Neural cell (in vitro differentiated cells): ENCODE data around the gene SLC2A13. TPM values are rescaled to one million over a fixed set of nuclear protein-coding genes. Genes with fewer than 3 reads are reported as not detected.

Source experiments
- H2AFZ ChIP-seq: fragments of 200-600, 300-800 bp; sonication (generic), shearing (Covaris generic); 2 replicates; pipeline ENCODE4 v1.6.0; 2014; ENCODE audit warnings: low read depth, mild to moderate bottlenecking, antibody characterized with exemption, low read length, moderate library complexity
- H3F3A ChIP-seq: fragments of 200-600 bp; shearing (Covaris generic); 2 replicates; pipeline ENCODE4 v1.6.1; 2016; ENCODE audit warnings: mild to moderate bottlenecking, moderate library complexity, mixed read lengths, antibody characterized with exemption, low read length; ENCODE audit not compliant: insufficient read depth, poor library complexity, severe bottlenecking
- H3K27ac ChIP-seq: fragments of 200-600, 300-800 bp; sonication (generic), shearing (Covaris generic); 2 replicates; pipeline ENCODE4 v1.5.1; 2014; ENCODE audit warnings: mild to moderate bottlenecking, low read length, moderate library complexity
- H3K27me3 ChIP-seq: fragments of 300-800, 200-600 bp; sonication (generic), shearing (Covaris generic); 2 replicates; pipeline ENCODE4 v1.6.0; 2014; ENCODE audit warnings: mild to moderate bottlenecking, low read depth, low read length, moderate library complexity; ENCODE audit not compliant: insufficient read depth
- H3K36me3 ChIP-seq: fragments of 300-800, 200-600 bp; sonication (generic), shearing (Covaris generic); 2 replicates; pipeline ENCODE4 v1.5.1; 2014; ENCODE audit warnings: mild to moderate bottlenecking, antibody characterized with exemption, low read length, moderate library complexity; ENCODE audit not compliant: insufficient read depth
- H3K4me2 ChIP-seq: fragments of 300-800, 200-600 bp; sonication (generic), shearing (Covaris generic); 2 replicates; pipeline ENCODE4 v1.6.0; 2014; ENCODE audit warnings: mild to moderate bottlenecking, low read length
- H3K4me3 ChIP-seq: fragments of 300-800, 200-600 bp; sonication (generic), shearing (Covaris generic); 2 replicates; pipeline ENCODE4 v1.5.1; 2014; ENCODE audit warnings: mild to moderate bottlenecking, low read length, moderate library complexity
- H3K79me2 ChIP-seq: fragments of 200-600 bp; shearing (Covaris generic); replicated peaks from 2 replicates; pipeline ENCODE4 v1.6.0; 2014; ENCODE audit warnings: mild to moderate bottlenecking, low read length, moderate library complexity; ENCODE audit not compliant: insufficient read depth
- H3K9ac ChIP-seq: fragments of 300-800, 200-600 bp; sonication (generic), shearing (Covaris generic); 2 replicates; pipeline ENCODE4 v1.6.1; 2016; ENCODE audit warnings: mild to moderate bottlenecking, low read length, mixed read lengths
- H3K9me2 ChIP-seq: fragments of 200-600 bp; shearing (Covaris generic); 2 replicates; pipeline ENCODE4 v1.6.1; 2016; ENCODE audit warnings: mild to moderate bottlenecking, low read length, mixed read lengths; ENCODE audit not compliant: insufficient read depth
- H3K9me3 ChIP-seq: fragments of 200-600, 300-800 bp; sonication (generic), shearing (Covaris generic); 2 replicates; pipeline ENCODE4 v1.6.1; 2016; ENCODE audit warnings: mild to moderate bottlenecking, mixed run types, low read length, moderate library complexity, mixed read lengths
- H4K20me1 ChIP-seq: fragments of 200-600 bp; shearing (Covaris generic); 2 replicates; pipeline ENCODE4 v1.6.1; 2016; ENCODE audit warnings: mild to moderate bottlenecking, mixed run types; ENCODE audit not compliant: insufficient read depth
- EP300 ChIP-seq: fragments of 450-650 bp; conservative IDR thresholded peaks from 2 replicates; pipeline ENCODE4 v1.6.1; 2014; ENCODE audit warnings: antibody characterized with exemption, mild to moderate bottlenecking, moderate library complexity; ENCODE audit not compliant: poor library complexity, severe bottlenecking
- EZH2 ChIP-seq: fragments of 200-600, 300-800 bp; shearing (Covaris generic), sonication (generic); IDR thresholded peaks from 2 replicates; pipeline ENCODE4 v1.6.1; 2014; ENCODE audit warnings: antibody characterized with exemption, low read length, borderline replicate concordance, mild to moderate bottlenecking; ENCODE audit not compliant: insufficient read depth, poor library complexity, severe bottlenecking
- MXI1 ChIP-seq: fragments of 450-650 bp; conservative IDR thresholded peaks from 2 replicates; pipeline ENCODE4 v1.6.1; 2014; ENCODE audit warnings: antibody characterized with exemption, mild to moderate bottlenecking; ENCODE audit not compliant: poor library complexity, severe bottlenecking
- POLR2AphosphoS5 ChIP-seq: IDR thresholded peaks from 2 replicates; pipeline ENCODE4 v1.6.1; 2012
- RAD21 ChIP-seq: fragments of 450-650 bp; conservative IDR thresholded peaks from 2 replicates; pipeline ENCODE4 v1.6.1; 2014; ENCODE audit warnings: antibody characterized with exemption, mild to moderate bottlenecking, moderate library complexity
- SMC3 ChIP-seq: fragments of 450-650 bp; conservative IDR thresholded peaks from 2 replicates; pipeline ENCODE4 v1.6.1; 2014; ENCODE audit warnings: antibody characterized with exemption, mild to moderate bottlenecking, moderate library complexity; ENCODE audit not compliant: poor library complexity
- TAF1 ChIP-seq: IDR thresholded peaks from 2 replicates; pipeline ENCODE4 v1.6.1; 2012; ENCODE audit warnings: low read depth
- polyA plus RNA-seq: library from polyadenylated mRNA; depleted of rRNA; stranded (reverse); fragments of >200 nt; gene quantifications from 2 replicates; pipeline ENCODE4 v1.2.3, GENCODE V29; 2014
- TF ChIP-seq, protein P1 (sequence below): fragments of 450-650 bp; IDR thresholded peaks from 2 replicates; pipeline ENCODE4 v1.5.1; 2014; ENCODE audit warnings: antibody characterized with exemption, mild to moderate bottlenecking, moderate library complexity; ENCODE audit not compliant: poor library complexity, severe bottlenecking
- TF ChIP-seq, protein P2 (sequence below): IDR thresholded peaks from 2 replicates; pipeline ENCODE4 v1.6.1; 2012; ENCODE audit warnings: borderline replicate concordance

The SLC2A13 gene
- polyA plus RNA-seq, 1 donor from 2014 or later: 10.7 TPM

DNA sequence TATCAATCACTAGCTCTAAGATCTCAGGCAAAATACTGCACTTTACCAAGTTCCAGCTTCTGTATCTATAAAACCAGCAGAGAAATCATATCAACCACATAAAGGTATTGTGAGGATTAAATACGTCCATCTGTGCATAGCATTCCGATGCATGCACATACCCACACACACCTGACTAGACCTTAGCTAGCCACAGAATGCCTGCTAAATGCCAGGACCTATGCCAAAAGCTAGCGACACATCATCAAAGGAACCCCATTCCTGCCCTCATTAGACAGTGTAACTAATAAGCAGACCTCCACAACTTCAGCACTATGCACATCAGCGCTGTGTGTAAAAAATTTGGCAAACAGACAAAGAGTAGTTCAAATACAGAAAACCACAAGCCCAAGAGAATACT is 185.2 kb downstream of the SLC2A13 start:
- Histone ChIP-seq H3F3A (no peaks in the 10 kb centered on the region), H3K4me3 (no peak overlapping the region), H4K20me1 (no peaks in the 10 kb centered on the region), H3K9me3 (no peaks in the 10 kb centered on the region), H3K9ac (no peak overlapping the region), H2AFZ (no peak overlapping the region), H3K4me2 (no peak overlapping the region), H3K27me3 (no peaks in the 10 kb centered on the region), H3K79me2 (no peaks in the 10 kb centered on the region), H3K9me2 (no peaks in the 10 kb centered on the region), H3K36me3 (no peaks in the 10 kb centered on the region), H3K27ac (no peak overlapping the region)
- TF ChIP-seq TAF1: no peak
- no peak for TF ChIP-seq EZH2
- no peak for TF ChIP-seq MXI1
- no peak for TF ChIP-seq POLR2AphosphoS5
- TF ChIP-seq SMC3: no peak
- TF ChIP-seq, protein P1, sequence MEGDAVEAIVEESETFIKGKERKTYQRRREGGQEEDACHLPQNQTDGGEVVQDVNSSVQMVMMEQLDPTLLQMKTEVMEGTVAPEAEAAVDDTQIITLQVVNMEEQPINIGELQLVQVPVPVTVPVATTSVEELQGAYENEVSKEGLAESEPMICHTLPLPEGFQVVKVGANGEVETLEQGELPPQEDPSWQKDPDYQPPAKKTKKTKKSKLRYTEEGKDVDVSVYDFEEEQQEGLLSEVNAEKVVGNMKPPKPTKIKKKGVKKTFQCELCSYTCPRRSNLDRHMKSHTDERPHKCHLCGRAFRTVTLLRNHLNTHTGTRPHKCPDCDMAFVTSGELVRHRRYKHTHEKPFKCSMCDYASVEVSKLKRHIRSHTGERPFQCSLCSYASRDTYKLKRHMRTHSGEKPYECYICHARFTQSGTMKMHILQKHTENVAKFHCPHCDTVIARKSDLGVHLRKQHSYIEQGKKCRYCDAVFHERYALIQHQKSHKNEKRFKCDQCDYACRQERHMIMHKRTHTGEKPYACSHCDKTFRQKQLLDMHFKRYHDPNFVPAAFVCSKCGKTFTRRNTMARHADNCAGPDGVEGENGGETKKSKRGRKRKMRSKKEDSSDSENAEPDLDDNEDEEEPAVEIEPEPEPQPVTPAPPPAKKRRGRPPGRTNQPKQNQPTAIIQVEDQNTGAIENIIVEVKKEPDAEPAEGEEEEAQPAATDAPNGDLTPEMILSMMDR: no peak

DNA sequence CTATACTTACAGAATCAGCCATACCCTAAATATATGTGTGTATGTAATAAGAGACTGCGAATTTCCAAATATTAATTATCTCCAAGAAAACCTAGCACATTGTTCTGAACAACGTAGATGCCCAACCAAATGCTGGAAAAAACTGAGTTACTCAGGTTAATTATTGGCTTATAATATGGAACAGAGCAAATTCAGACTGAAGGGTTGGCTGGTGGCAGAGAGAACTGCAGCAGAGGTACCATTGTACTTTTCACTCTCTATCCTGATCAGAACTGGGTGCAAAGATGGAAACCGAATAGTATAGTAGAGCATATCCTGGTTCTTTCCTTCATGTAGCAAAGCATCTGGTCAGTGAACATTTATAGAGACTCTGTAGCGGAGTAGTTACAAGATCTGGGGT is 185.7 kb downstream of the SLC2A13 start:
- Histone ChIP-seq H2AFZ (no peak overlapping the region), H3K9me2 (no peaks in the 10 kb centered on the region), H3K27ac (no peak overlapping the region), H3K79me2 (no peaks in the 10 kb centered on the region), H4K20me1 (no peaks in the 10 kb centered on the region), H3K9me3 (no peaks in the 10 kb centered on the region), H3F3A (no peaks in the 10 kb centered on the region), H3K27me3 (no peaks in the 10 kb centered on the region), H3K4me2 (no peak overlapping the region), H3K9ac (no peak overlapping the region), H3K36me3 (no peaks in the 10 kb centered on the region), H3K4me3 (no peak overlapping the region)
- TF ChIP-seq, protein P1: no peak
- TF ChIP-seq EP300 (no peak), EZH2 (no peak), RAD21 (no peak), POLR2AphosphoS5 (no peak), SMC3 (no peak), MXI1 (no peak), TAF1 (no peak)
- TF ChIP-seq, protein P2, sequence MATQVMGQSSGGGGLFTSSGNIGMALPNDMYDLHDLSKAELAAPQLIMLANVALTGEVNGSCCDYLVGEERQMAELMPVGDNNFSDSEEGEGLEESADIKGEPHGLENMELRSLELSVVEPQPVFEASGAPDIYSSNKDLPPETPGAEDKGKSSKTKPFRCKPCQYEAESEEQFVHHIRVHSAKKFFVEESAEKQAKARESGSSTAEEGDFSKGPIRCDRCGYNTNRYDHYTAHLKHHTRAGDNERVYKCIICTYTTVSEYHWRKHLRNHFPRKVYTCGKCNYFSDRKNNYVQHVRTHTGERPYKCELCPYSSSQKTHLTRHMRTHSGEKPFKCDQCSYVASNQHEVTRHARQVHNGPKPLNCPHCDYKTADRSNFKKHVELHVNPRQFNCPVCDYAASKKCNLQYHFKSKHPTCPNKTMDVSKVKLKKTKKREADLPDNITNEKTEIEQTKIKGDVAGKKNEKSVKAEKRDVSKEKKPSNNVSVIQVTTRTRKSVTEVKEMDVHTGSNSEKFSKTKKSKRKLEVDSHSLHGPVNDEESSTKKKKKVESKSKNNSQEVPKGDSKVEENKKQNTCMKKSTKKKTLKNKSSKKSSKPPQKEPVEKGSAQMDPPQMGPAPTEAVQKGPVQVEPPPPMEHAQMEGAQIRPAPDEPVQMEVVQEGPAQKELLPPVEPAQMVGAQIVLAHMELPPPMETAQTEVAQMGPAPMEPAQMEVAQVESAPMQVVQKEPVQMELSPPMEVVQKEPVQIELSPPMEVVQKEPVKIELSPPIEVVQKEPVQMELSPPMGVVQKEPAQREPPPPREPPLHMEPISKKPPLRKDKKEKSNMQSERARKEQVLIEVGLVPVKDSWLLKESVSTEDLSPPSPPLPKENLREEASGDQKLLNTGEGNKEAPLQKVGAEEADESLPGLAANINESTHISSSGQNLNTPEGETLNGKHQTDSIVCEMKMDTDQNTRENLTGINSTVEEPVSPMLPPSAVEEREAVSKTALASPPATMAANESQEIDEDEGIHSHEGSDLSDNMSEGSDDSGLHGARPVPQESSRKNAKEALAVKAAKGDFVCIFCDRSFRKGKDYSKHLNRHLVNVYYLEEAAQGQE: no peak
